Activated CD4-positive, alpha-beta T cell treated with anti-CD3 and anti-CD28 coated beads, Interleukin-2, amount 10 ng/mL, durations not matched to agents 7 days and 5 days (primary cell): ENCODE results near the gene TLDC2. TPM values are rescaled to one million over a fixed set of nuclear protein-coding genes. Genes with fewer than 3 reads are reported as not detected.
A peak's percentile ranks its signal among the peaks of the same experiment; 100 is the strongest.
"Not testable (repeated sequence)": the region's sequence is repeated elsewhere in the genome, so short reads cannot be mapped to it uniquely, and the experiment has no call there.

Experiments used
- CTCF ChIA-PET: fragments of 350-600 bp; sonication (Branson Sonifier 250); formaldehyde crosslinking; loops from one replicate; lab custom pipeline; 2021; ENCODE audit warnings: antibody characterized with exemption; lab: Charles Lee
- POLR2A ChIA-PET: fragments of 350-600 bp; sonication (Branson Sonifier 250); formaldehyde crosslinking; loops from one replicate; lab custom pipeline; 2021; ENCODE audit warnings: antibody characterized with exemption; lab: Charles Lee
- DNase-seq: peaks from one replicate; pipeline ENCODE4 v3.0.0-alpha.2; 2020
- H3K27ac Mint-ChIP-seq: one replicate; pipeline ENCODE4 v1.8.0; 2021; ENCODE audit warnings: mild to moderate bottlenecking, moderate library complexity, mixed read lengths
- H3K27me3 Mint-ChIP-seq: one replicate; pipeline ENCODE4 v1.8.0; 2021; ENCODE audit warnings: mixed read lengths
- H3K36me3 Mint-ChIP-seq: one replicate; pipeline ENCODE4 v1.8.0; 2021; ENCODE audit warnings: low read depth, mixed read lengths
- H3K4me1 Mint-ChIP-seq: one replicate; pipeline ENCODE4 v1.8.0; 2021; ENCODE audit warnings: mixed read lengths
- H3K4me3 Mint-ChIP-seq: one replicate; pipeline ENCODE4 v1.8.0; 2021; ENCODE audit warnings: mild to moderate bottlenecking, moderate library complexity, mixed read lengths
- H3K9me3 Mint-ChIP-seq: one replicate; pipeline ENCODE4 v1.8.0; 2021; ENCODE audit warnings: mixed read lengths
- total RNA-seq, 2 experiments: library from RNA; stranded (reverse); gene quantifications; one replicate each; pipeline ENCODE4 v1.2.3, GENCODE V29; 2021

The TLDC2 gene
- total RNA-seq, 2 experiments from 2014 or later = not detected

DNA sequence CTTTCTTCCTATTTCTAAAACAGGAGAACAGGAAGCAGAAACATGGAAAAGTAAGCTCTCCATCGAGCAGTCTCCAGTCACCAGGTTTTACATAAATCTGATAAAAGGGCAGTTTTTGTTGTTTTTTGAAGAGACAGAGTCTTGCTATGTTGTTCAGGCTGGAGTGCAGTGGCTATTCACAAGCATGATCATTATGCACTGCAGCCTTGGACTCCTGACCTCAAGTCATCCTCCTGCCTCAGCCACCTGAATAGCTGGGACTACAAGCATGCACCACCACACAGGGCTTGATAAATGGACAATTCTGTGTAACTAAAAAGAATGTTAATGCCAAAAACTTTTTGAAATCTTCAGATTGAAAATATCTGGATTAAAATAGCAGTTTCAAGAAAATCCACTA is 51.8 kb downstream of the TLDC2 start:
- Mint-ChIP-seq H3K27me3 (no peaks in the 10 kb centered on the region), H3K9me3 (no peaks in the 10 kb centered on the region), H3K36me3 (peaks cover 79% of the 10 kb centered on the region), H3K4me3 (no peak overlapping the region), H3K4me1 (peaks cover 56% of the 10 kb centered on the region), H3K27ac (no peak overlapping the region)
- no peak for DNase-seq
- ChIA-PET POLR2A (no interaction called here), CTCF (interaction anchor here (1.0 to 1.2 kb wide), 2 partner anchors 16 to 20 kb away, joined by 3 read pairs; no protein-coding TSS in a partner anchor)

DNA sequence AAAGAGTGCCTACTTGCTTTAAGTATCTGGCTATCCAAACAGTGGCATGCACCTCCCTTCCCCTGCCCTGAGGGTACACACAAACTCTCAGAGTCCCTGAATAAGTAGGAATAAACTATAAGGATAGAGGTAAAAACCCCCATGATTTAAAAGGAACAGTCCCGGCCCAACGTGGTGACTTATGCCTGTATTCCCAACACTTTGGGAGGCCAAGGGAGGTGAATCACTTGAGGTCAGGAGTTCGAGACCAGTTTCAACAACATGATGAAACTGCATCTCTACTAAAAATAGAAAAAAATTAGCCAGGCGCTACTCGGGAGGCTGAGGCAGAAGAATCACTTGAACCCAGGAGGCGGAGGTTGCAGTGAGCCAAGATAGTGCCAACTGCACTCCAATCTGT is 53.4 kb downstream of the TLDC2 start:
- H3K27ac Mint-ChIP-seq = no peak overlapping the region

DNA sequence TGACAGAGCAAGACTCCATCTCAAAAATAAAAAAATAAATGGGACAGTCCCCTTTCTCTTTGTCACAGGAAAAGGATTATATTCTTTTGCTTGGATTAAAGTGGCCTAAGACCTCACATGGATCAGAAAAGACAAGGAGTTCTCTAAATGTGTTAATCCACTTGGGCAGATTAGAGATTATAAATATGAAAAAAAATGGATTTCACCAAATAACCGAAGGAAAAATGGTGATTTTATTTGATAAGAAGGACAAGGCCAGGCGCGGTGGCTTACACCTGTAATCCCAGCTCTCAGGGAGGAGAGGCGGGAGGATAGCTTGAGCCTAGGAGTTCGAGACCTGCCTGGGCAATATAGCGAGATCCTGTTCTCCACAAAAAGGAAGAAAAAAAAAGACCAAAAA is 53.8 kb downstream of the TLDC2 start:
- peaks cover 78% of the 10 kb centered on the region for H3K36me3 Mint-ChIP-seq
- CTCF ChIA-PET = interaction anchor here (0.7 kb wide), 2 partner anchors 13 to 200 kb away, joined by 3 read pairs; no protein-coding TSS in a partner anchor
- H3K27ac Mint-ChIP-seq = peak overlapping the region; percentile 86
- no peaks in the 10 kb centered on the region for H3K27me3 Mint-ChIP-seq
- DNase-seq = no peak
- no peak overlapping the region for H3K4me3 Mint-ChIP-seq
- peaks cover 57% of the 10 kb centered on the region for H3K4me1 Mint-ChIP-seq
- H3K9me3 Mint-ChIP-seq = no peaks in the 10 kb centered on the region
- POLR2A ChIA-PET = interaction anchor here (0.6 kb wide), 1 partner anchor 78 kb away, joined by 3 read pairs; no protein-coding TSS in a partner anchor

More for the DNA sequence above, 53.4 kb downstream of the TLDC2 start:
- ChIA-PET POLR2A (no interaction called here), CTCF (interaction anchor here (0.7 kb wide), 1 partner anchor 13 kb away, joined by 3 read pairs; no protein-coding TSS in a partner anchor)
- H3K4me3 Mint-ChIP-seq = no peak overlapping the region
- peaks cover 80% of the 10 kb centered on the region for H3K36me3 Mint-ChIP-seq
- no peak for DNase-seq
- no peaks in the 10 kb centered on the region for H3K27me3 Mint-ChIP-seq
- H3K9me3 Mint-ChIP-seq = no peaks in the 10 kb centered on the region
- H3K4me1 Mint-ChIP-seq = peaks cover 59% of the 10 kb centered on the region

DNA sequence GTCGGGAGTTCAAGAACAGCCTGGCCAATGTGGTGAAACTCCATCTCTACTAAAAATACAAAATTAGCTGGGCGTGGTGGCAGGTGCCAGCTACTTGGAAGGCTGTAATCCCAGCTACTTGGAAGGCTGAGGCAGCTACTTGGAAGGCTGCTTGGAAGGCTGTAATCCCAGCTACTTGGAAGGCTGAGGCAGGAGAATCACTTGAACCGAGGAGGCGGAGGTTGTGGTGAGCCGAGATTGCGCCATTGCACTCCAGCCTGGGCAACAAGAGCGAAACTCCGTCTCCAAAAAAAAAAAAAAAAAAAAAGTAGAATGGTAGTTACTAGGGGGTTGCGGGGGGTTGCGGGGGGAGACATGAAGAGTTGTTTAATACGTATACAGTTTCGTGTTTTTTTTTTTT is 56.1 kb downstream of the TLDC2 start:
- Mint-ChIP-seq H3K36me3 (peaks cover 74% of the 10 kb centered on the region), H3K27ac (peak overlapping the region; percentile 6), H3K4me1 (peaks cover 53% of the 10 kb centered on the region)
- CTCF ChIA-PET, DNase-seq, POLR2A ChIA-PET, H3K4me3 Mint-ChIP-seq, H3K27me3 Mint-ChIP-seq, H3K9me3 Mint-ChIP-seq: not testable (repeated sequence)

DNA sequence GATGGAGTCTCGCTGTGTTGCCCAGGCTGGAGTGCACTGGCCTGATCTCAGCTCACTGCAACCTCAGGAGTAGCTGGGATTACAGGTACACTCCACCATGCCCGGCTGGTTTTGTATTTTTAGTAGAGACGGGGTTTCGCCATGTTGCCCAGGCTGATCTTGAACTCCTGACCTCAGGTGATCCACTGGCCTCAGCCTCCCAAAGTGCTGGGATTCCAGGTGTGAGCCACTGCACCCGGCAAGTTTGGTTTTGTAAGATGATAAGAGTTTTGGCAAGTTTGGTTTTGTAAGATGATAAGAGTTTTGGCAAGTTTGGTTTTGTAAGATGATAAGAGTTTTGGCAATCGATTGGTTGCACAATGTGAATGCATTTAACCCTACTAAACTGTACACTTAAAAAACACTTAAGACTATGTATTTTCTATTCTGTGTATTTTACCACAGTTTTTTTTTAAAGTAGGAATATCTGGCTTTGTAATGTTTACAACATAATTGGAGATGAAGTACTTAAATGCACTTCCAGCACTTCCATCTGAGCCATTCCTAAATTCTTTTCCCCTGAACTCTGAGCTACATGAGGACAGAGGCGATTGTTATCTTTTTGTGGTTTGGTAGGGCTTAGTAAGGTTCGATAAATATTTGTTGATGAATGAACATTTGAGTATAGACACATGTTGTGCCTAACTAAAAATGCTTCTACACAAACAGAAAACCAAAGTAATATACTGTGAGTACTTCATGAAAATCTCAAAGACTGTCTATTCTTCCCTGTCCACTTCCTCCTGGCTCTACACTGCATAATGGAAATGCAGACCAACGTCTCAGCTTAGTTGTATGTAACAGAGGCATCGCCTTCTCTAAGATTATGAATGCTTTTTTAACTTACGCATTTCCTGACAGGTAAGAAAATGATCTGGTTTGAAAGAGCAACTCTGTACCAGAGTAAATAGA is 56.8 kb downstream of the TLDC2 start:
- H3K36me3 Mint-ChIP-seq = peaks cover 77% of the 10 kb centered on the region
- no peaks in the 10 kb centered on the region for H3K9me3 Mint-ChIP-seq
- peak overlapping the region; percentile 10 for H3K27ac Mint-ChIP-seq
- H3K4me1 Mint-ChIP-seq = peaks cover 59% of the 10 kb centered on the region
- no peaks in the 10 kb centered on the region for H3K27me3 Mint-ChIP-seq
- H3K4me3 Mint-ChIP-seq = no peak overlapping the region
- POLR2A ChIA-PET = no interaction called here
- no peak for DNase-seq
- CTCF ChIA-PET = interaction anchor here (1.0 to 1.9 kb wide), 3 partner anchors 9 to 12 kb away, joined by 3 to 6 read pairs (median 5); no protein-coding TSS in a partner anchor

DNA sequence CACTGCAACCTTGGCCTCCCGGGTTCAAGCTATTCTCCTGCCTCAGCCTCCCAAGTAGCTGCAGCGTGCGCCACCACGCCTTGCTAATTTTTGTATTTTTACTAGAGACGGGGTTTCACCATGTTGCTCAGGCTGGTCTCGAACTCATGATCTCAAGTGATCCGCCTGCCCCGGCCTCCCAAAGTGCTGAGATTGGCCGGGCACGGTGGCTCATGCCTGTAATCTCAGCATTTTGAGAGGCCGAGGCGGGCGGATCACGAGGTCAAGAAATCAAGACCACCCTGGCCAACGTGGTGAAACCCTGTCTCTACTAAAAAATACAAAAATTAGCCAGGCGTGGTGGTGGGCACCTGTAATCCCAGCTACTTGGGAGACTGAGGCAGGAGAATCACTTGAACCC is 57.6 kb downstream of the TLDC2 start:
- POLR2A ChIA-PET, H3K9me3 Mint-ChIP-seq, DNase-seq, H3K27me3 Mint-ChIP-seq, H3K27ac Mint-ChIP-seq, H3K4me3 Mint-ChIP-seq: not testable (repeated sequence)
- Mint-ChIP-seq H3K4me1 (peaks cover 59% of the 10 kb centered on the region), H3K36me3 (peaks cover 73% of the 10 kb centered on the region)
- CTCF ChIA-PET = interaction anchor here (1.0 to 1.9 kb wide), 3 partner anchors 10 to 13 kb away, joined by 3 to 6 read pairs (median 5); no protein-coding TSS in a partner anchor

DNA sequence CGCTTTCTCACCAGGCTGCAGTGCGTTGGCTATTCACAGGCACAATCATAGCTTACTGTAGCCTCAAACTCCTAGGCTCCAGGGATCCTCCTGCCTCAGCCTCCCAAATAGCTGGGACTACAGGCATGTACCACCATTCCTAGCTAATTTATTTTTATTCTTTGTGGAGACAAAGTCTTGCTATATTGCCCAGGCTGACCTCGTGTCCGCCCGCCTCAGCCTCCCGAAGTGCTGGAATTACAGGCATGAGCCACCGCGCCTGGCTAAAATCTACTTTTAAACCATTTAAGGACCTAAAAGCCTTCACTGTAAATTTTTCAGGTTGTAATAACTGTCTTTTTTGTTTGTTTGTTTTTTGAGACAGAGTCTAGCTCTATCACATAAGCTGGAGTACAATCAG is 60.4 kb downstream of the TLDC2 start:
- Mint-ChIP-seq H3K27me3 (no peaks in the 10 kb centered on the region), H3K36me3 (peaks cover 68% of the 10 kb centered on the region), H3K4me1 (peaks cover 58% of the 10 kb centered on the region), H3K4me3 (no peak overlapping the region), H3K9me3 (no peaks in the 10 kb centered on the region), H3K27ac (no peak overlapping the region)
- CTCF ChIA-PET = interaction anchor here (0.6 to 0.9 kb wide), 2 partner anchors 42 to 122 kb away, joined by 3 to 5 read pairs; no protein-coding TSS in a partner anchor
- POLR2A ChIA-PET = no interaction called here
- no peak for DNase-seq

DNA sequence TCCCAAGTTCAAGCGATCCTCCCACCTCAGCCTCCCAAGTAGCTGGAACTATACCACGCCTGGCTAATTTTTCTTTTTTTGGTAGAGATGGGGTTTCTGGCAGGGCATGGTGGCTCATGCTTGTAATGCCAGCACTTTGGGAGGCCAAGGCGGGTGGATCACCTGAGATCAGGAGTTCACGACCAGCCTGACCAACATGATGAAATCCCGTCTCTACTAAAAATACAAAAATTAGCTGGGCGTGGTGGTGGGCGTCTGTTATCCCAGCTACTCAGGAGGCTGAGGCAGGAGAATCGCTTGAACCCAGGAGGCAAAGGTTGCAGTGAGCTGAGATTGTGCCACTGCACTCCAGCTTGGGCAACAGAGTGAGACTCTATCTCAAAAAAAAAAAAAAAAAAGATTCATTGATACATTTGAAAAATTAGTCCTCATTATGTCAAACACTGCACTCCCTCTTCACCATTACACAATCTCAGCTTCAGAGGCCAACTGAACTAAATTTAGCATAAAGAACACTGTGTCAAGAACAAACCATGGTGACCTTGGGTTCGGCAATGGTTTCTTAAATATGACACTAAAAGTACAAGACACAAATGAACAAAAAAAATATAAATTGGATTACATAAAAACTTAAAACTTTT is 60.9 kb downstream of the TLDC2 start:
- POLR2A ChIA-PET, H3K4me3 Mint-ChIP-seq, DNase-seq, H3K27ac Mint-ChIP-seq, H3K9me3 Mint-ChIP-seq, H3K27me3 Mint-ChIP-seq: not testable (repeated sequence)
- Mint-ChIP-seq H3K36me3 (peaks cover 70% of the 10 kb centered on the region), H3K4me1 (peaks cover 59% of the 10 kb centered on the region)
- CTCF ChIA-PET = interaction anchor here (0.6 to 0.9 kb wide), 3 partner anchors 42 to 121 kb away, joined by 3 to 5 read pairs (median 4); no protein-coding TSS in a partner anchor

DNA sequence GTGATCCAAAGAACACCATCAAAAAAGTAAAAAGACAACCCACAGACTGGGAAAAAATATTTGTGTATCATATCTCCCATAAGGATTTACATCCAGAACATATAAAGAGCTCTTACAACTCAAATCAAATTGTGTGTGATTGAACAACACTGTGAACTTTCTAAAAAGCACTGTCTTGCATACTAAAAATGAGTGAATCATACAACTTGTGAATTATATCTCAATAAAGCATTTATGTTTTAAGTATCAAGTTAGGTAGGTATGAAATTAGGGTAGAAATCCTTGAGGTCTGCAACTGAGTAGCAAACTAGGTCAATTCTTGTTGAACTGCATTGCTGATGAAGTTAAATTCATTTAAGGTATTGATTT is 61.4 kb downstream of the TLDC2 start:
- ChIA-PET POLR2A (no interaction called here), CTCF (interaction anchor here (0.6 to 0.9 kb wide), 2 partner anchors 43 to 65 kb away, joined by 3 to 4 read pairs; no protein-coding TSS in a partner anchor)
- Mint-ChIP-seq H3K4me1 (peaks cover 59% of the 10 kb centered on the region), H3K9me3 (no peaks in the 10 kb centered on the region), H3K27ac (no peak overlapping the region), H3K27me3 (no peaks in the 10 kb centered on the region), H3K4me3 (no peak overlapping the region), H3K36me3 (peaks cover 69% of the 10 kb centered on the region)
- no peak for DNase-seq

DNA sequence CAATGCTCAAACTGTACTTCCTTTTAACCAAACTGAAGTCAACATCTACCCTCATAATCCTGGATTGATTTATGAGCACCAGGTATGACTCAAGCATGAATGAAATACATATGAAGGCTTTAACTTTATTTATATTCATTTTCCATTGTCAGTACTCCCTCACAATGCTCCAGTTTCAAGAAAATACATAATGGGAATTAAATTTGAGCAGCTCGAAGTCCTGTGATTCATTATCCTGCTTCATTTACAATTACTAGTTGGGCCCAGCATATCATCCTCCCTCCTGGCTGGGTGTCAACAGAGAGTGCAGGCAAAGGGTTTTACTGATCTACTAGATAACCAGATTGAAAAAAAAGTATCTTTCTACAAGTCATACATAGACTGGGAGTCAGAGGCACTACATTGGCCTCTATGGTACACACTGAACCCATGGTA is 65.5 kb downstream of the TLDC2 start:
- H3K27me3 Mint-ChIP-seq = no peaks in the 10 kb centered on the region
- H3K4me1 Mint-ChIP-seq = peaks cover 76% of the 10 kb centered on the region
- H3K4me3 Mint-ChIP-seq = peak overlapping the region; percentile 42
- ChIA-PET POLR2A (no interaction called here), CTCF (no interaction called here)
- H3K27ac Mint-ChIP-seq = peak overlapping the region; percentile 33
- H3K9me3 Mint-ChIP-seq = no peaks in the 10 kb centered on the region
- DNase-seq = no peak
- peaks cover 79% of the 10 kb centered on the region for H3K36me3 Mint-ChIP-seq
